T-helper 1 cell (primary cell): Measurements from ENCODE around the gene RAPGEF6.
"Not testable (repeated sequence)": the region's sequence is repeated elsewhere in the genome, so short reads cannot be mapped to it uniquely, and the experiment has no call there.

Experiments
- DNase-seq, 5 donors: peaks; one replicate each; pipeline ENCODE4 v3.0.0-alpha.2; 2012 to 2020

RAPGEF6 gene

DNA sequence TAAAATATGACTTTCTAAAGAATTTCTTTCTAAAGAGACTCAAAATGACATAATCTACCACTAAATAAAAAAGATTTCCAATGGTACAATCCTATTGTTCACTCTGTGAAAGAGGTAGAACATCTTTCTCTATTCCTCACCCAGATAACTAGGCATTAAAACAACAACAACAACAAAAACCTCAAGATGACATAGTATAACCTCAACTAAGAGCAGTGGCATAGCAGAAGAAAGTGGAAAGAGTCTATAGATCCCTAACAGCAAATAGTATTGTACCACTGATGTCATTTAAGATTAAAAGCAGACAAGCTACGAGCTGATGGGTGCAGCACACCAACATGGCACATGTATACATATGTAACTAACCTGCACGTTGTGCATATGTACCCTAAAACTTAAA is 29.9 kb downstream of the RAPGEF6 start:
- no peak for DNase-seq

DNA sequence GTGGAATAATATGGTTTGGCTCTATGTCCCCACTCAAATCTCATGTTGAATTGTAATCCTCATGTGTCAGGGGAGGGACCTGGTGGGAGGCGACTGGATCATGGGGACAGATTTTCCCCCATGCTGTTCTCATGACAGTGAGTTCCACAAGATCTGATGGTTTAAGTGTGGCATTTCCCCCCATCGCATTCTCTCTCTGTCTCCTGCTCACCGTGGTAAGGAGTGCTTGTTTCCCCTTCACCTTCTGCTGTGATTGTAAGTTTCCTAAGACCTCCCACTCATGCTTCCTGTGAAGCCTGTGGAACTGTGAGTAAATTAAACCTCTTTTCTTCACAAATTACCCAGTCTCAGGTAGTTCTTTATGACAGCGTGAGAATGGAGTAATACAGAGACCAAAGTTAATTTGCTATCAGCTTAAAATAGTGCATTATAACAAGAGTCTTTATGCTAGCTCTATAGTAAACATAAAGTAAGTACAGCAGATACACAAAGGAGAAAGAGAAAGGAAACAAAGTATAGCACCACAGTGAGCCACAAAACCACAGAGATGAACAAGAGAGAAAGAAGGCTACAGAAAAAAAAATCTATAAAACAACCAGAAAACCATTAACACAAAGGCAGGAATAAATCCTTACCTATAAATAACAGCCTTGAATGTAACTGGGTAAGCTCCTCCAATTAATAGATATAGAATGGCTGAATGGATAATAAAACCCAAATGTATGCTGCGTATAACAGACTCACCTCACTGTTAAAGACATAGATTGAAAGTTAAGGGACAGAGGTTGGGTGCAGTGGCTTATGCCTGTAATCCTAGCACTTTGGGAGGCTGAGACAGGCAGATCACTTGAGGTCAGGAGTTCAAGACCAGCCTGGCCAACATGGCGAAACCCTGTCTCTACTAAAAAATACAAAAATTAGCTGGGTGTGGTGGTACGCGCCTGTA is 39.7 kb downstream of the RAPGEF6 start:
- DNase-seq: peak in 1 of 5 donors; percentile 62

GRCh38 chr5:131593921-131594320 is 41.1 kb downstream of the RAPGEF6 start:
- no peak for DNase-seq

DNA sequence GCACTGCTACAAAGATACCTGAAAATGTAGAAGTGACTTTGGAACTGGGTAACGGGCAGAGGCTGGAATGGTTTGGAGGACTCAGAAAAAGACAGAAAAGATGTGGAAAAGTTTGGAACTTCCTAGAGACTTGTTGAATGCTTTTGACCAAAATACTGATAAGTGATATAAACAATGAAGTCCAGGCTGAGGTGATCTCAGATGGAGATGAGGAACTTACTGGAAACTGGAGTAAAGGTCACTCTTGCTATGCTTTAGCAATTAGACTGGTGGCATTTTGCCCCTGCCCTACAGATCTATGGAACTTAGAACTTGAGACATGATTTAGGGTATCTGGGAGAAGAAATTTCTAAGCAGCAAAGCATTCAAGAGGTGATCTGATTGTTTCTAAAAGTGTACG is 41.6 kb downstream of the RAPGEF6 start:
- not testable (repeated sequence) for DNase-seq

GRCh38 chr5:131589510-131590348 is 45.3 kb downstream of the RAPGEF6 start:
- DNase-seq: peak in 2 of 5 donors; percentile 9 to 48

GRCh38 chr5:131587541-131587940 is 47.5 kb downstream of the RAPGEF6 start:
- no peak for DNase-seq

GRCh38 chr5:131581702-131582101 is 53.3 kb downstream of the RAPGEF6 start:
- no peak for DNase-seq

- DNase-seq: no peak
Observed at GRCh38 chr5:131579917-131580671, 54.9 kb downstream of the RAPGEF6 start.

DNA sequence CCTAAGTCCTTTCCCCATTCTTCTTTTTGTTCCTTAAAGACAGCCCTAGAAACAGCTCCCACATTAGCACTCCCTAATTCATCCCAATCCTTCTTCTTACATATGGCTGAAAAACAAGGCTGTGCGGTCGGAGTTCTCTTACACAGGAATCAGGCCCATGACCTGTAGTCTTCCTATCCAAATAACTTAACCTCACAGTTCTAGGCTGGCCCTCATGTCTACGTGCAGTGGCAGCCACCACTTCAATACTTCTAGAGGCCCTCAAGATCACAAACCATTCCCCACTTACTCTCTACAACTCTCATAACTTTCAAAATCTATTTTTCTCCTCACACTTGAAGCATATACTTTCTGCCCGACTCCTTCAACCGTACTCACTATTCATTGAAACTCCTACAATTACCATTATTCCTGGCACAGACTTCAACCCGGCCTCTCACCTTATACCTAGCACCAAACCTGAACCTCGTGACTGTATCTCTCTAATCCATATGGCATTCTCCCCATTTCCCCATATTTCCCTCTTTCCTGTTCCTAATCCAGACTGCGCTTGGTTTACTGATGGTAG is 59.3 kb downstream of the RAPGEF6 start:
- DNase-seq: no peak

DNA sequence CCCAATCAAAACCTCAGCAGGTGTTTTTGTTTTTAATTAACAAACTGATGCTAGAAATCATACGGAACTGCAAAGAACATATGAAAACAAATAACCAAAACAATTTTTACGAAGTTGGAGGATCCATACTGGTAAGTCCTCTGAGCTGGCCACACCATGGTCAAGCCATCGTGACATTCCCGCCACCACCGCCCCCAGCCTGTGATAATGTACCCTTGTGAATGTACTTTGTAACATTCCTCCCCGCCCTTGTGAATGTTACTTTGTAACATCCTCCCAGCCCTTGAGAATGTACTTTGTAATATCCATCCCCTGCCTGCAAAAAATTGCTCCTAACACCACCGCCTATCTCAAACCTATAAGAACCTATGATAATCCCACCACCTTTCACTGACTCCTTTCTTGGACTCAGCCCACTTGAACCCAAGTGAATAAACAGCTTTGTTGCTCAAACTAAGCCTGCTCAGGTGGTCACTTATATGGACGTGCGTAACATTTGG is 63.3 kb downstream of the RAPGEF6 start:
- no peak for DNase-seq

GRCh38 chr5:131570757-131571156 is 64.3 kb downstream of the RAPGEF6 start:
- DNase-seq: no peak

DNA sequence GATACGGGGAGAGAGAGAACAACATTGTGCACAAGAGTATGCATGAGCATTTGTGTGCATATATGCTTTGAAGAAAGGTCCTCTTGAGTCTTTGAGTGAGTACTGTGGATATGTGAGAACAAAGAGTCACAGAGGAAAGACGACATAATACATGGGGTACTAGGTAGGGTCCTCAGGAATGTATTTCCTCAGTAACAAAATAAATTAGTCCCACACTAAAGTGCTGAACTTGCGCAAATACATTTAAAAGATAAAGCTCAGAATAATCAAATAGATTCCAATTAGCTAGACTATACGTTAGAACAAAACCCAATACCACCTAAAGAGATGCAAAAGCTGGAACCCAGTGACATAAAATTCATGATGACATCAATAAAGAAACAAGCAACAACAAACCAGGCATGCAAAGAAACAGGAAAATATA is 70.8 kb downstream of the RAPGEF6 start:
- no peak for DNase-seq

GRCh38 chr5:131563434-131564228 is 71.4 kb downstream of the RAPGEF6 start:
- DNase-seq: no peak

DNA sequence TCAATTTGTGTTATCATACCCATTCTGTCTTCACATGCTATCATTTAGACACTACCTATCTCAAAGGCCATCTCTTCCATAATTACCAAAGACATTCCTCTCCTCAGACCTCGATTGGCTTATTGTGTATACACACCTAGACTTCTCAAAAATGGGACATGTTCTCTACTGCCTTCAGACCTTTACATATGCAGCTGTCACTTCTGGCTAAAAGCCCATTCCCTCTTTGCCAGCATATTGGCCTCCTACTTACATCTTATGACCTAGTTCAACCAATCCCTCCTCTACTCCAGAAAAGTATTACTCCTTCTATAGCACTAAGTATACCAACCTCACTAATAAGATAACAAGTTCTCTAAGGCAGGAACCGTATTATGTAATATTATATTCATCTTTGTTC is 84.4 kb downstream of the RAPGEF6 start:
- DNase-seq: no peak

DNA sequence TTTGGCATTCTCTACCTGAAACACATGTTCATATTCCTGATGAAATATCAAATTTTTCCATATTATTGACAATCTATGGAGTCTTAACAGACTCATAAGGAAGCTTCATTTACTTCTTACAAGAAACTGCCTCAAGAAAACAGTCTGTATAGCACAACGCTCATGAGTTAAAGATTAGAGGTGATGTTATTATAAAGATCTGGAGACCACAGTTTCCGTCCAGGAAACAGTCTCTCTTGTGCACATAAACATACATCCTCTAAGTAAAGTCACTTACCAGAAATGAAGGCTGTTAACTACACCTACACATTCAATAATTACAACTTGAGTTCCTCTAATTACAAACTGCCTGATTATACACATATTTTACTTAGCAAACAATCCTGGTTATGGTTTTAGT is 86.9 kb downstream of the RAPGEF6 start:
- peak in 1 of 5 donors; percentile 86 for DNase-seq

DNA sequence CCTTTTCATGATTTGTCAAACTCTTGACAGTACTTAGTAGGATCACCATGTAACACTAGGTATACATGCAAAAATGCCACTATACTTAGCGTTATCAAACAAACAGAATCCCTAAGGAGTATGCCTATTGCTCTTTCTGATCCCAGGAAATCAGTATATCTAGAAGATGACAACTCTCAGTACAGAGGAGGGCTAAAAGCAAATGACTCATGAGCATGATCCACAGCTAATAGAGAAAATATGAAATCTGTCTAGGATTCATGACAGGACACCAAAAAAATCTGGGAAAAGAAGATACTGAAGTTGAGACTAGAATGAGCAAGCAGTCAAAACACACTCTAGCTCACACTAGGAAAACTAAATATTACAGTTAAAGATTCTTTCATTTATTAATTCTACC is 89.2 kb downstream of the RAPGEF6 start:
- DNase-seq: no peak

GRCh38 chr5:131542723-131543122 is 92.3 kb downstream of the RAPGEF6 start:
- no peak for DNase-seq

- DNase-seq: peak in 1 of 5 donors; percentile 38
Observed at GRCh38 chr5:131541762-131542161, 93.3 kb downstream of the RAPGEF6 start.

DNA sequence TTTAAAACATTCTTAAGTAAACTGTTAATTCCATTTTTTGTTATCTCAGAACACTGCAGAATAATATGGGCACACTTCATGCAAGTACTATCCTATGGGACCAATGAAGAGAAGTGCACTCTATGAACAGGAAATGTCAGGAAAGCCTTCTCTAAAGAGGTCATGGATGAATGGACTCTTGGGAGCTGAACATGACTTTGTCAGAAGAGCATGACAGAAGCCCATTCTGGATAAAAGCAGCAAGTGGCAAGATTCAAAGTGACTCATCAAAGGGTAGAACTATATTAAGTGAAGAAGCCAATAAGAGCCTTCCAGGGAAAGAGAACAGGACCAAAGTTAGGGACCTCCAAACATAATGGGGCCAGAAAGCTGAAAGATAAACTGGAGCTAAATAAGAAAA is 94.0 kb downstream of the RAPGEF6 start:
- no peak for DNase-seq

DNA sequence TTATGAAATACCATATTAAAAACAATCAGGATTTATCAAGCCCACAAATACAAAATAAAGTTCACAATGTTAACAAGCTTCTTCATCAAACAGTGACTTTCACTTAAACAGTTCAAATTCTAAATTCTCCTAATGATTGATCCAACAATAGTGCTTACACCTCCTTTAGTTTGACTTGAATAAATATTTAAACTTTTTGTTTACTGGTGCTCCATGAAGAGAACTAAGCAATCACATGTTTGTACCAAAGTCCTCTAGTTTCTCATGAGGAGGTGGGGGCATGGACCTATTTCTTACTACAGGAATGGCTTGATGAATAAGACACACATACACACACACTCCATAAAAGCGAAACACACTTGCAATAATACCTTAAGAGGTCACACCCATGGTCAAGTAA is 95.8 kb downstream of the RAPGEF6 start:
- DNase-seq: no peak

- peak in 1 of 5 donors; percentile 59 for DNase-seq
Observed at GRCh38 chr5:131538177-131538593, 96.8 kb downstream of the RAPGEF6 start.
